Loucy (cell line): Measurements from ENCODE around the gene EIPR1.

ENCODE experiments used
- CTCF ChIP-seq: fragments of 200-600 bp; sonication (generic); conservative IDR thresholded peaks from 2 replicates; pipeline ENCODE4 v1.5.1; 2014; ENCODE audit warnings: mild to moderate bottlenecking, antibody characterized with exemption, low read length
- EZH2phosphoT487 ChIP-seq: fragments of 200-600 bp; IDR thresholded peaks from 2 replicates; pipeline ENCODE4 v1.6.1; 2018; ENCODE audit warnings: antibody characterized with exemption, mild to moderate bottlenecking, moderate library complexity, borderline replicate concordance

GRCh38 chr2:3168230-3168891 is 209.3 kb downstream of the EIPR1 start:
- TF ChIP-seq CTCF: no peak
- TF ChIP-seq EZH2phosphoT487: no peak
